CD4-positive, alpha-beta T cell treated with Interleukin-2 at 100 ng/mL for 4 hours (primary cell): ENCODE data around the gene BST1.
A peak's percentile ranks its signal among the peaks of the same experiment; 100 is the strongest.

Source experiments
- DNase-seq: peaks from one replicate; pipeline ENCODE4 v3.0.0-alpha.2; 2020; ENCODE audit warnings: low spot score

The BST1 gene

GRCh38 chr4:15702941-15703403, at the start of gene BST1:
TSS of gene BST1 (plus strand) at chr4:15703065. CDS start at chr4:15703145, 80 bp downstream.
- peak; percentile 40 for DNase-seq

GRCh38 chr4:15653420-15653819, 49.4 kb upstream of the BST1 start:
- no peak for DNase-seq

GRCh38 chr4:15653864-15654592, 48.8 kb upstream of the BST1 start:
- DNase-seq = peak; percentile 40

- DNase-seq = peak; percentile 26
Observed at GRCh38 chr4:15654593-15655222, 48.2 kb upstream of the BST1 start.

- DNase-seq = peak; percentile 81
Observed at GRCh38 chr4:15655223-15656037, 47.4 kb upstream of the BST1 start, which contains the start of gene FBXL5. TSS of gene FBXL5 (minus strand) at chr4:15655357. CDS start at chr4:15655287, 70 bp downstream.

- no peak for DNase-seq
Observed at GRCh38 chr4:15656038-15656470, 46.8 kb upstream of the BST1 start.

- DNase-seq = no peak
Observed at GRCh38 chr4:15657366-15657765, 45.5 kb upstream of the BST1 start.

GRCh38 chr4:15658136-15658770, 44.6 kb upstream of the BST1 start:
- DNase-seq = no peak

GRCh38 chr4:15658781-15659180, 44.1 kb upstream of the BST1 start:
- no peak for DNase-seq

- no peak for DNase-seq
Observed at GRCh38 chr4:15659768-15660570, 42.9 kb upstream of the BST1 start.

GRCh38 chr4:15665753-15666365, 37.0 kb upstream of the BST1 start:
- DNase-seq = no peak

- DNase-seq = no peak
Observed at GRCh38 chr4:15667006-15667405, 35.9 kb upstream of the BST1 start.

GRCh38 chr4:15668566-15669435, 34.1 kb upstream of the BST1 start:
- no peak for DNase-seq

- DNase-seq = no peak
Observed at GRCh38 chr4:15670576-15670975, 32.3 kb upstream of the BST1 start.

- no peak for DNase-seq
Observed at GRCh38 chr4:15672101-15672500, 30.8 kb upstream of the BST1 start.

- no peak for DNase-seq
Observed at GRCh38 chr4:15673337-15673736, 29.5 kb upstream of the BST1 start.

GRCh38 chr4:15674046-15674445, 28.8 kb upstream of the BST1 start:
- DNase-seq = no peak

GRCh38 chr4:15674926-15675325, 27.9 kb upstream of the BST1 start:
- no peak for DNase-seq

GRCh38 chr4:15675356-15675755, 27.5 kb upstream of the BST1 start:
- DNase-seq = no peak

- no peak for DNase-seq
Observed at GRCh38 chr4:15676039-15676438, 26.8 kb upstream of the BST1 start.
